MM.1S (cell line): Measurements from ENCODE around the gene ARL14EPL.

Source experiments
- DNase-seq: peaks from one replicate; pipeline ENCODE4 v3.0.0-alpha.2; 2015
- H2AFZ ChIP-seq: fragments of 300-600 bp; sonication (generic); 2 replicates; pipeline ENCODE4 v1.6.0; 2016; ENCODE audit warnings: antibody characterized with exemption, low read length
- H3F3A ChIP-seq: fragments of 300-600 bp; sonication (generic); 2 replicates; pipeline ENCODE4 v1.6.1; 2016; ENCODE audit warnings: mild to moderate bottlenecking, antibody characterized with exemption, low read length, moderate library complexity, mixed read lengths; ENCODE audit not compliant: insufficient read depth
- H3K27ac ChIP-seq: fragments of 300-600 bp; sonication (generic); 2 replicates; pipeline ENCODE4 v1.5.1; 2016; ENCODE audit warnings: mild to moderate bottlenecking, low read length
- H3K27me3 ChIP-seq: fragments of 300-600 bp; sonication (generic); replicated peaks from 2 replicates; pipeline ENCODE4 v1.6.0; 2016; ENCODE audit warnings: low read length; ENCODE audit not compliant: insufficient read depth
- H3K36me3 ChIP-seq: fragments of 300-600 bp; sonication (generic); replicated peaks from 2 replicates; pipeline ENCODE4 v1.6.1; 2016; ENCODE audit warnings: mild to moderate bottlenecking, low read length, mixed read lengths; ENCODE audit not compliant: insufficient read depth
- H3K4me1 ChIP-seq: fragments of 300-600 bp; sonication (generic); 2 replicates; pipeline ENCODE4 v1.6.1; 2016; ENCODE audit warnings: low read length, mixed read lengths
- H3K4me2 ChIP-seq: fragments of 300-600 bp; sonication (generic); 2 replicates; pipeline ENCODE4 v1.6.0; 2016; ENCODE audit warnings: low read depth, low read length
- H3K4me3 ChIP-seq: fragments of 300-600 bp; sonication (generic); 2 replicates; pipeline ENCODE4 v1.5.1; 2016; ENCODE audit warnings: low read length, mixed read lengths
- H3K79me2 ChIP-seq: fragments of 300-600 bp; sonication (generic); 2 replicates; pipeline ENCODE4 v1.6.1; 2016; ENCODE audit warnings: mixed run types, low read length, mixed read lengths
- H3K9ac ChIP-seq: fragments of 300-600 bp; sonication (generic); 2 replicates; pipeline ENCODE4 v1.6.1; 2016; ENCODE audit warnings: low read length, mixed read lengths
- H3K9me2 ChIP-seq: fragments of 300-600 bp; sonication (generic); replicated peaks from 2 replicates; pipeline ENCODE4 v1.6.1; 2016; ENCODE audit warnings: mild to moderate bottlenecking, low read length, mixed read lengths; ENCODE audit not compliant: insufficient read depth
- H3K9me3 ChIP-seq: fragments of 300-600 bp; sonication (generic); replicated peaks from 2 replicates; pipeline ENCODE4 v1.6.1; 2016; ENCODE audit warnings: mild to moderate bottlenecking, low read length, mixed read lengths; ENCODE audit not compliant: insufficient read depth
- H4K20me1 ChIP-seq: fragments of 300-600 bp; sonication (generic); 2 replicates; pipeline ENCODE4 v1.6.1; 2016; ENCODE audit warnings: mild to moderate bottlenecking, low read length, moderate library complexity, mixed read lengths; ENCODE audit not compliant: insufficient read depth
- EZH2 ChIP-seq: fragments of 300-600 bp; sonication (generic); optimal IDR thresholded peaks from 2 replicates; pipeline ENCODE3; 2017; ENCODE audit warnings: low read depth, mild to moderate bottlenecking, antibody characterized with exemption, low read length, mixed read lengths
- EZH2phosphoT487 ChIP-seq: fragments of 300-600 bp; sonication (generic); IDR thresholded peaks from 2 replicates; pipeline ENCODE4 v1.6.1; 2018; ENCODE audit warnings: antibody characterized with exemption, low read length
- TF ChIP-seq, protein P1 (sequence below): fragments of 300-600 bp; sonication (generic); IDR thresholded peaks from 2 replicates; pipeline ENCODE4 v1.5.1; 2016; ENCODE audit warnings: antibody characterized with exemption, low read length, mixed read lengths

The ARL14EPL gene

GRCh38 chr5:116023619-116024018, 8.7 kb upstream of the ARL14EPL start:
- Histone ChIP-seq H3K9me2 (no peaks in the 10 kb centered on the region), H3K4me2 (no peak overlapping the region), H3K4me3 (no peak overlapping the region), H3K9me3 (no peaks in the 10 kb centered on the region), H4K20me1 (no peaks in the 10 kb centered on the region), H2AFZ (no peak overlapping the region), H3K79me2 (no peaks in the 10 kb centered on the region), H3K9ac (no peak overlapping the region), H3K27me3 (no peaks in the 10 kb centered on the region), H3K36me3 (no peaks in the 10 kb centered on the region), H3F3A (no peaks in the 10 kb centered on the region), H3K4me1 (no peaks in the 10 kb centered on the region), H3K27ac (no peak overlapping the region)
- no peak for TF ChIP-seq EZH2phosphoT487
- no peak for TF ChIP-seq EZH2
- TF ChIP-seq, protein P1, sequence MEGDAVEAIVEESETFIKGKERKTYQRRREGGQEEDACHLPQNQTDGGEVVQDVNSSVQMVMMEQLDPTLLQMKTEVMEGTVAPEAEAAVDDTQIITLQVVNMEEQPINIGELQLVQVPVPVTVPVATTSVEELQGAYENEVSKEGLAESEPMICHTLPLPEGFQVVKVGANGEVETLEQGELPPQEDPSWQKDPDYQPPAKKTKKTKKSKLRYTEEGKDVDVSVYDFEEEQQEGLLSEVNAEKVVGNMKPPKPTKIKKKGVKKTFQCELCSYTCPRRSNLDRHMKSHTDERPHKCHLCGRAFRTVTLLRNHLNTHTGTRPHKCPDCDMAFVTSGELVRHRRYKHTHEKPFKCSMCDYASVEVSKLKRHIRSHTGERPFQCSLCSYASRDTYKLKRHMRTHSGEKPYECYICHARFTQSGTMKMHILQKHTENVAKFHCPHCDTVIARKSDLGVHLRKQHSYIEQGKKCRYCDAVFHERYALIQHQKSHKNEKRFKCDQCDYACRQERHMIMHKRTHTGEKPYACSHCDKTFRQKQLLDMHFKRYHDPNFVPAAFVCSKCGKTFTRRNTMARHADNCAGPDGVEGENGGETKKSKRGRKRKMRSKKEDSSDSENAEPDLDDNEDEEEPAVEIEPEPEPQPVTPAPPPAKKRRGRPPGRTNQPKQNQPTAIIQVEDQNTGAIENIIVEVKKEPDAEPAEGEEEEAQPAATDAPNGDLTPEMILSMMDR: no peak
- DNase-seq: no peak

DNA sequence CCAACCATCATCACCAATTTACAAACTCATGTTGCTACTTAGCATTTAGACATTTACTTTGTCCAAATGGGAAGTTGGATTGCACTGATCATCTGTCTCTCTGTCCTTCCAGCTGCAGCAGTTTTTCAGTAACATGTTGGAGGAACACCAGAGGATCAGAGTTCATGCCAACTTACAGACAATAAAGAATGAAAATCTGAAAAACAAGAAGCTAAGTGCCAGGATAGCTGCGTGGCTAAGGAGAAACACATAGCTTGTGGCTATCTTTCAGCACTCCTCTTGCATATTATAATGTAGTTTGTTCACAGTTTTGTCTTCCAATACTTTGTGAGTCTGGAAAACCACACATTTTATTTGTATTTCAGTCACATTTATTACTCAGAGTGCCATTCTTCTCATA, 6.4 kb upstream of the ARL14EPL start:
- H3K79me2 ChIP-seq: no peaks in the 10 kb centered on the region
- no peak overlapping the region for H3K27ac ChIP-seq
- no peak for DNase-seq
- H3K9me2 ChIP-seq: no peaks in the 10 kb centered on the region
- no peaks in the 10 kb centered on the region for H3K9me3 ChIP-seq
- no peak overlapping the region for H3K4me2 ChIP-seq
- no peaks in the 10 kb centered on the region for H3K27me3 ChIP-seq
- no peaks in the 10 kb centered on the region for H3F3A ChIP-seq
- TF ChIP-seq, protein P1: no peak
- no peak for TF ChIP-seq EZH2phosphoT487
- no peak overlapping the region for H3K9ac ChIP-seq
- H2AFZ ChIP-seq: no peak overlapping the region
- no peak overlapping the region for H3K4me3 ChIP-seq
- H3K36me3 ChIP-seq: no peaks in the 10 kb centered on the region
- H3K4me1 ChIP-seq: no peaks in the 10 kb centered on the region
- no peaks in the 10 kb centered on the region for H4K20me1 ChIP-seq

DNA sequence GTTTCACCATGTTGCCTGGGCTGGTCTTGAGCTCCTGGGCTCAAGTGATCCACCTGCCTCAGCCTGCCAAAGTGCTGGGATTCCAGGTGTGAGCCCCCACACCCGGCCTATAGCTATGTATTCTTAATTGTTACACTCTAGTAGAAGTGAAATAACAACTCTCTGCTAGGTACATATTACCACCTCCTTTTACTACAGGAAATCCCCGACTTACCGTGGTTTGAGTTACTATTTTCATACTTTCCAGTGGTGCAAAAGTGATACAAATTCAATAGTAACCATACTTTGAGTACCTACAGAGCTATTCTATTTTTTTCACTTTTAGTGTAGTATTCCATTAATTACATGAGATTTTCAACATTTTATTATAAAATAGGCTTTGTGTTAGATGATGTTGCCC, 719 bp downstream of the ARL14EPL start:
- Histone ChIP-seq H3K27me3 (no peaks in the 10 kb centered on the region), H3K27ac (no peak overlapping the region), H3K79me2 (no peaks in the 10 kb centered on the region), H3K9me2 (no peaks in the 10 kb centered on the region), H3K9me3 (no peaks in the 10 kb centered on the region), H3K4me1 (peaks cover 10% of the 10 kb centered on the region), H3K9ac (no peak overlapping the region), H3K36me3 (no peaks in the 10 kb centered on the region), H3K4me2 (no peak overlapping the region), H3K4me3 (no peak overlapping the region), H3F3A (no peaks in the 10 kb centered on the region), H2AFZ (no peak overlapping the region), H4K20me1 (no peaks in the 10 kb centered on the region)
- DNase-seq: peak; percentile 48
- TF ChIP-seq EZH2: no peak

DNA sequence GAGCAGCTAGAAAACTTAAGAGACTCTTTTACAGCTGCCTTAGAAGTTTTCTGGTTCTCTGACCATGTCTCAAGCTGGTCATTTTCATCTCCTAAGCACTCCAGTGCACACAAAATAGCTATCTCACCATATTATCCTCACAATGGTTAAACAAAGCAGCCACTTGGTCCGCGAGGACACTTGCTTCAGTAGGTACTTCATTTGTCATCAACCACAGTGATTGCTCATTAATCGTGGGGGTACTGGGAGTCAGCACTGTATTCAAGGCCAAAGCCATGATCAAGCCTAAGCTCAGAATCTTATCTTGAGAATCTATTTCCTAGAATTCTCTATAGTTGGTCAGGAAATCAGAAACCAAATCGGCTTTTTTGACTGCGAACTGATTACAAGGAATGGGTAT, 2.9 kb downstream of the ARL14EPL start:
- Histone ChIP-seq H3K27ac (no peak overlapping the region), H3K9me3 (no peaks in the 10 kb centered on the region), H3K36me3 (no peaks in the 10 kb centered on the region), H3K4me2 (no peak overlapping the region), H3K4me3 (no peak overlapping the region), H3K9ac (no peak overlapping the region), H2AFZ (no peak overlapping the region), H4K20me1 (no peaks in the 10 kb centered on the region), H3F3A (no peaks in the 10 kb centered on the region), H3K27me3 (no peaks in the 10 kb centered on the region), H3K4me1 (peaks cover 10% of the 10 kb centered on the region), H3K79me2 (no peaks in the 10 kb centered on the region), H3K9me2 (no peaks in the 10 kb centered on the region)
- TF ChIP-seq EZH2phosphoT487: no peak
- TF ChIP-seq EZH2: no peak
- TF ChIP-seq, protein P1: no peak
- no peak for DNase-seq
